Stimulated activated CD4-positive, alpha-beta T cell treated with anti-CD3 and anti-CD28 coated beads, Interleukin-4, amount 100 ng/mL, for 4 hours (primary cell): ENCODE measurements around the gene RPS13.
"Not testable (repeated sequence)": the region's sequence is repeated elsewhere in the genome, so short reads cannot be mapped to it uniquely, and the experiment has no call there.

ENCODE experiments used
- DNase-seq, 2 experiments: peaks; one replicate each; pipeline ENCODE4 v3.0.0-alpha.2; 2020

RPS13 gene

DNA sequence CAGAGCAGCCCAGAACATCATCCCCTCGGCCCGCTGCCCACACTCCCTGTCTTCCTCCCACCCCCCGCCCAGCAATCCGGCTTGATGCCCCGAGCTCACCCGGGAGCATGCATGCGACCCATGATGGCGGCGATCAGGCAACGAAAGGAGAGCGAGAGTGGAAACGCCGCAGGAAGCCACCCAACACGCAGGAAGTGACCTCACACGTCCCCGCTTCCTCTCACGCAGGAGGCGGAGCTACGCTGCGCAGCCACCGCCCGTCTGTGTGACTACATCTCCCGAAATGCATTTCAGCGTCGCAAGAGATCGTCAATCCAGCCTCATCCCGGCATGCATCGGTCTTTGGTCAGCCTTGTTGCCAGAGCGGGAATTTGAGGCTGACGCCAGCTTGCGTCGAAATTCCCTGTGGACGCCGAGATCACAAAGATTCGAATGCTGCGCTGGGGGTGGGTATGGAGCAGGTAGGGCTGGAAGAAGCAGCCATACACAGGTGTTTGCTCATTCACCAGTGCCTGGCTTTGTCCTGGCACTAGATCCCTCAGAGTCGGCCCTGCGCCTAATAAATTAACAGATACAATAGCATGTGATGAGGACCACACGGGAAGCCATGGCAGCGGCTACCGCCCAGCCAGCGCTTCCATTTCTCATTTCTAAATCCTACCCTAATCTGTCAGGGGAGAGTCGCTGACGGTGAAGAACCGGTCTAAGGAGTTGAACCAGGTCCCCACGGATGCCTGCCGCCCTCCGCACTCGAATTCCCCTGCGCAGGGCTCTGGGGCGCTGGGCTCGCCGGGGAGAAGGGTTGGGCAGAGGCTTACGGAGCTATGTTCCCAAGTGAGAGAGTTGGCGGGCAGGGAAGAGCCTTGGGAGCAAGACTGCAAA lies at the start of gene RPS13:
TSS of gene RPS13 (minus strand) at position 148 of the 882 bp plus-strand sequence. CDS start at position 122, 26 bp downstream.
- peak; percentile 87 to 95 for DNase-seq

DNA sequence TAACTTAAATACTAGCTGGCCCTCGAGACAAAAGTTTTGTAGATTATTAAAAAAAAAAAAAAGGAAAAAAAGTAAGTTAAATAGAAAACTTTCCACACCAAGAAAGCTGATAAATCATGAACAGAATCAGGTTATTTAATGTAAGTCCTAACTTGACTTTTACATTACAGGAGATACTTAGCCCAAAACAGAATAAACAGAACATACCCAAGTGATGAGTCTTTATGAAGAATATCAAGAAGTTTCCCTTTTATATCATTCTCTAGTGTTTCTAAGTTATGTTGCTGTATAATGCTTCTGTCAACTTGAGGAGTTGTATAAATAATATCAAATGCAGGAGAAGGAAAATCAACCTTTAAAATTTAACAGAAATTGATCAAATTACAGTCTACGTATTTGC lies 44.5 kb upstream of the RPS13 start:
- no peak for DNase-seq

DNA sequence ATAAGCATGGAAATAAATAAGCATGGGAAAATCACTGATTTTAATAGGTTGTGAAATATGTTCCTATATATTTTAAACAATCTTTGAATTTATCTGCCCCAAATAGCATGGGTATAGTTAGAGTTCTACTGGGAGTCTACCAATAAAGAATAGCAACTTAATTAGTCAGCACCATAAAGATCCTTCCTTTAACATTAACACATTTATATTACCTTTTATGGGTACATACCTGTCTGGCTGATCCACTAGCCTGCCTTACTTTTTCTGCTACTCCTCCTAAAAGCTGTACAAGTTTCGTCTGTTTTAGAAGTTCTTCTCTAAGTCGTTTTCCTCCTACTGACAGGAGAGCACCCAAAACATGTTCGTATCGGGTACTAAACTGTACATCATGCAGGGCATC lies 39.8 kb upstream of the RPS13 start:
- DNase-seq: no peak

DNA sequence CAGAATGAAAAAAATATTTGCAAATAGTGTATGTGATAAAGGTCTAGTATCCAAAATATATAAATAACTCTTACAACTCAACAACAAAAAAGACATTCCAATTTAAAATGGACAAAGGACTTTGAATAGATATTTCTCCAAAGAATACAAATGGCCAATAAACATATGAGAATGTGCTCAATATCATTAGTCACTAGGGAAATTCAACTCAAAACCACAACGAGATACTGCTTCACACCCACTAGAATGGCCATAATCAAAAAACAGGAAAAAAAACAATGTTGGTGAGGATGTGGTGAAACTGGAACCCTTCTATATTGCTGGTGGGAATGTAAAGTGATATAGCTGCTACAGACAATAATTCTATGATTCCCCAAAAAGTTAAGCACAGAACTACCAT lies 38.6 kb upstream of the RPS13 start:
- no peak for DNase-seq

DNA sequence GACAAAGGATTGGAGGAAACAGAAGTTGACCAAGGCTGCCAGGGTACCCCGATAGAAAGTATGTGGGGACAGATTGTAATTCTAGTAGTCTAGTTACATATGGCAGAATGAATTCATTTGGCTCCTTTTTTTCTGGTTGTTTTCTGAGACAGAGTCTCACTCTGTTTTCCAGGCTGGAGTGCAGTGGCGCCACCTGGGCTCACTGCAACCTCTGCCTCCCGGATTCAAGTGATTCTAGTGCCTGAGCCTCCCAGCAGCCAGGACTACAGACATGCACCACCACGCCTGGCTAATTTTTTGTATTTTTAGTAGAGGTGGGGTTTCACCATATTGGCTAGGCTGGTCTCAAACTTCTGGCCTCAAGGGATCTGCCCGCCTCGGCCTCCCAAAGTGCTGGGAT lies 30.3 kb upstream of the RPS13 start:
- DNase-seq: not testable (repeated sequence)

DNA sequence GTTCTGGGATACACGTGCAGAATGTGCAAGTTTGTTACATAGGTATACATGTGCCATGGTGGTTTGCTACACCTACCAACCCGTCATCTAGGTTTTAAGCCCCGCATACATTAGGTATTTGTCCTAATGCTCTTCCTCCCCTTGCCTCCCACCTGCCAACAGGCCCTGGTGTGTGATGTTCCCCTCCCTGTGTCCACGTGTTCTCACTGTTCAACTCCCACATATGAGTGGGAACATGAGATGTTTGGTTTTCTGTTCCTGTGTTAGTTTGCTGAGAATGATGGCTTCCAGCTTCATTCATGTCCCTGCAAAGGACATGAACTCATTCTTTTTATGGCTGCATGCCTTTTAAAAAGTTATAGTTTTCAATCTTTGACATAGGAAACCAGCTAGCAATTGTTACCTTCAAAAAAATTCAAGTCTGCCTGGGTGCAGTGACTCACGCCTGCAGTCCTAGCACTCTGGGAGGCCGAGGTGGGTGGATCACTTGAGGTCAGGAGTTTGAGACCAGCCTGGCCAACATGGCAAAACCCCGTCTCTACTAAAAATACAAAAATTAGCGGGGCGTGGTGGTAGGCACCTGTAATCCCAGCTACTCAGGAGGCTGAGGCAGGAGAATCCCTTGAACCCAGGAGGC lies 28.1 kb upstream of the RPS13 start:
- DNase-seq: not testable (repeated sequence)

DNA sequence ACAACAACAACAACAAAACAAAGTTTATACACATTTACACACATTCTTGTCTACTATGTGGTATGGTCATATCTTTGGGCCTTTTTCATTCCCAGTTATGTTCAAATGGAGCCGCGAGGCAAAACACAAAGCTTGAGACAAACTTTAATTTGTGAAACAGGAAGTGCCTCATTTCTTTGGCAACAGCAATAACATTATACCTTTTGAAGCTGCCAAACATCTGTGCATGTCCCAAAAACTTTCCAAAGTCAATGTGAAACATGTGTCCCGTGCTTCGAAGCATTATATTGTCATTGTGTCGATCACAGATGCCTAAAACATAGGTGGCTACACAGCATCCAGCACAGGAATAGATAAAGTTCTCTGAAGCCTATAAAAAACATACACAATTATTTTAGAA lies 25.0 kb upstream of the RPS13 start:
- no peak for DNase-seq

DNA sequence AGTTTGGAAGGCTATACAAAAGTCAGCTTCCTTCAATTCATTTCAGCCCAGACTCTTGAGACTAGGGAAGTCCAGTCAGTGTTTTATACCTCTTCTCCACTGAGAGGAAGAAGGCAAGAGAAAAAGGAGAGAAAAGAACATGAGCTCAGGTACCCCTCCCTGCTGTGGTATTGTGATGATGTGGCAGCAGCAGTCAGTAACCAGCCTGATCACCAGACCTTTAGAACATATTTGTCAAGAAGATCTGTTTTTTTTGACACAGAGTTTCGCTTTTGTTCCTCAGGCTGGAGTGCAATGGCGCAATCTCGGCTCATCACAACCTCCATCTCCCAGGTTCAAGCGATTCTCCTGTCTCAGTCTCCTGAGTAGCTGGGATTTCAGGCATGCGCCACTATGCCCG lies 21.2 kb upstream of the RPS13 start:
- no peak for DNase-seq

DNA sequence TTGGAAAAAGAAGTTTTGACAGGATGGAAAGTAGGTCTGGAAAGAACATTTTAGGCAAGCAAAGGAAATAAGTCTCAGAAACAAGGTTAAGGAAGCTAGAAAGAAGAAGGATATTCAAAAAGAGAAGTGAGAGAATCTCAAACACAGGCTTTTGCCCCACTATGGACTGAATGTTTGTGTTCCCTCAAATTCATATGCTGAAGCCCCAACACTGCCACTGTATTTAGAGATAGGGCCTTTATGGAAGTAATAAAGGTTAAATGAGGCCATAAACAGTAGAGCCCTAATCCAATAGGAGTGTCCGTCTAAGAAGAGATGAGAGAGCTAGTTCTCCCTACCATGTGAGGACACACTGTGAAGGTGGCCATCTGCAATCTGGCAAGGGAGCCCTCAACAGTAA lies 20.6 kb upstream of the RPS13 start:
- DNase-seq: no peak

DNA sequence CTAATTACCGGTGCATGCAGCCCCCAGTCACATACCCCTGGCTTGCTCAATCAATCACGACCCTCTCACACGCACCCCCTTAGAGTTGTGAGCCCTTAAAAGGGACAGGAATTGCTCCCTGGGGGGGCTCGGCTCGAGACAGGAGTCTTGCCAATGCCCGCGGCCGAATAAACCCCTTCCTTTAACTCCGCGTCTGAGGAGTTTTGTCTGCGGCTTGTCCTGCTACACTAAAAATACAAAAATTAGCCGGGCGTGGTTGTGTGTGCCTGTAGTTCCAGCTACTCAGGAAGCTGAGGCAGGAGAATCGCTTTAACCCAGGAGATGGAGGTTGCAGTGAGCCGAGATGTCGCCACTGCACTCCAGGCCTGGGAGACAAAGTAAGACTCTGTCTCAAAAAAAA lies 8.5 kb upstream of the RPS13 start:
- DNase-seq: not testable (repeated sequence)

DNA sequence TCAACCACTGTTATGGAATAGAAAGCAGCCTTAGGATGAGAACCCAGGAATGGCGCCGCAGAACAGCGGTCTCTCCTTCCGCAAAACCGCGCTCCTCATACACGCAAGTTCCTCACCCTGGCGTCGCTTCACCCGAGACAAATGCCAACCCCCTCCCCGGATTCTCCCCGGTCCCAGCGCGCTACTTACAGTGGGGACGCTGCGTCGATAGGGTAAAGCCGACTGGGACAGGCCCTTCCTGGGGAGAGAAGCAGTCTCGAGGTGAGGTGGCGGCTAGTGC lies 287 bp downstream of the RPS13 start:
- no peak for DNase-seq

DNA sequence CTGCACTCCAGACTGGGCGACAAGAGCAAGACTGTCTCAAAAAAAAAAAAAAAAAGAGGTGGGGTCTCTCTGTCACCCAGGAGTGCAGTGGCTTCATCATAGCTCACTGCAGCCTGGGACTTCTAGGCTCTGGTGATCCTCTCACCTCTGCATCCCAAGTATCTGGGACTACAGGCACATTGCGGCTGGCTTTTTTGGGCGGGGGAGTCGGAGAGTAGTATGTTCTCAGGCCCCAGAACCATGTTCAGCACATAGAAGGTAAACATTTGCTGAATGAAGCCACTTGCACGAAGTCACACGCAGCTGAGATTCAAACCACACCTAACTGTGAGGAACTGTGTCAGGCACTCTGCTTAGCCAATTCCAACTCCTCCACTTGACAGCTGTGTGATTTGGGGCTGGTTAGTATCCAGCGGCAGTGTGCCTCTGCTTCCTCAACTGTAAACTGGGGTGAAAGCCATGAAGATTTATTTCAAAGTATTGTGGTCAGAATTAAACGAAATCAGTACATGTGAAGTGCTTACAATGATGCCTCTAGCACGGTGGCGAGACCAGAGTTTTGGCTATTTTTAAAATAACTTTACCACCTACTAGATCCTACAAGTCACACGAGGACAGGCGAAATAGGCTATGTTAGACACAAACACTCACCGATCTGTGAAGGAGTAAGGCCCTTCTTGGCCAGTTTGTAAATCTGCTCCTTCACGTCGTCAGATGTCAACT lies 789 bp downstream of the RPS13 start:
- DNase-seq: no peak

DNA sequence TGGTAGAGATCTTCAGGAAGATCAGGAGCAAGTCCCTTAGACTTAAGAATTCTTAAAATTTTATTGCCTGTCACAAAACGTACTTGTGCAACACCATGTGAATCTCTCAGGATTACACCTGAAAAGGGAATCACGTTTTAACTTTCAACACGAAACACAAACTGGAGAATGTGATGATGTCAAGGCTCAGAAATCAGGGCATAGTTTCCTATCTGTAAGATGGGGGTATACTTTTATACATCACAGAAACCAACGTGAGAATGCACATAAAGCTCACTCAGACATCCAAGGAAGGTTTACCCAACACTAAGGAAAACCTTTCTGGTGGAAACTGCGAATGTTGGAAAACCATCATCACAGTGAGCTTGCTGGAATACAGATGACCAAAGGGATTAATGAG lies 2.0 kb downstream of the RPS13 start:
- DNase-seq: no peak

DNA sequence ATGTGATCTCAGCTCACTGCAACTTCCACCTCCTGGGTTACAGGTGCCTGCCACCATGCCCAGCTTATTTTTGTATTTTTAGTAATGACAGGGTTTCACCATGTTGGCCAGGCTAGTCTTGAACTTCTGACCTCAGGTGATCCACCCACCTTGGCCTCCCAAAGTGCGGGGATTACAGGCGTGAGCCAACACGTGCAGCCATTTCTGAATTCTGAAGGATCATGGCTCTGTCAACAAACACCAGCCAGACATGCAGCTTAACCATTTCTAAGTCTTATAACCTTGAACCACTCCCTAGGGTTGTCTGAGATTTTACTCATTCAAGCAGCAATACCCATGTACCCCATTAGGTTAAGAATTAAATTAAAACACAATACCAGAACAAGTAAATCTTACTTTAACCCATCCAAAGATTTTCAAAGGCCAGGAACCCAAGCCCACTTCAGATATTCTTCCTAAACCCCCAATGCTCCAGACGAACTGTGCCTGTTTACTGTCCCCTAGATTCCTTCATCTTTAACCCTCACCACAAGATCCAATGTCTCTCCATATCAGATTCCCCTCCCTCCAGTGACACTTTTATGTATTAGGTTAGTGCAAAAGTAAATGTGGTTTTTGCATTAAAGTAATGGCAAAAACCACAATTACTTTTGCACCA lies 4.0 kb downstream of the RPS13 start:
- no peak for DNase-seq

DNA sequence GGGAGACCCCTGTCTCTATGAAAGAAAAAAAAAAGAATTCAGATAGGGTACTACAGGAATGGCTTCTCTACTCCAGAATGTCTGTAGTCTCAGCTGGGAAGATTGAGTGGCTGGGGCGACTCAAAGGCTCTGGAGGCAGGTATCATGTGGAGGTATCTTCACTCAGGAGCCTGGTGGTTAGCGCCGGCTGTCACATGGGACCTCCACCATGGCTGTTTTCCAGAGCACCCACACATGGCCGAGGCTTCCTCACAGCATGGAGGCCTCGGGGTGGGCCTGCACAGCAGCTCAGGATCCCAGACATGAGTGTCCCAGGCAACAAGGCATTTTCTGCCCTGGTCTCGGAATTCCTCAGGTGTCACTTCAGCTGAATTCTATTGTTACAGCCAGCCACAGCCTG lies 10.1 kb downstream of the RPS13 start:
- DNase-seq: no peak

DNA sequence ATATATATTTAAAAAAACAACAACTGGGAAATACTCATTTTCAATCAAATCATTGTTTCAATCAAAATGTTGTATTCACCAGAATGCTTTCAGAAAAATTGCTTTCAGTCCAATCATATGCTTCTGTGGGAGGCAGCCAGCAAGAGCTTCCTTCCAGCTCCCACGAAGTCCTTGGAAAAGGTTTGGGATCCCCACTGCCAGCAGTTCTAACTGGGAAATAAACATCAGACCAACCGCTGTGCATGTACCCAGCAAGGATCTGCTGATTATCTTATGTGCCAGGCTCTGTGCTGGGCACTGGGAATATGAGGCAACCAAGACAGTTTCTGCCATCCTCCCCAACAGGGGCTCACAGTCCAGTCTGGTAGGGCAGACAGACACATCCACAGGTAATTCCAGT lies 10.8 kb downstream of the RPS13 start:
- DNase-seq: no peak

DNA sequence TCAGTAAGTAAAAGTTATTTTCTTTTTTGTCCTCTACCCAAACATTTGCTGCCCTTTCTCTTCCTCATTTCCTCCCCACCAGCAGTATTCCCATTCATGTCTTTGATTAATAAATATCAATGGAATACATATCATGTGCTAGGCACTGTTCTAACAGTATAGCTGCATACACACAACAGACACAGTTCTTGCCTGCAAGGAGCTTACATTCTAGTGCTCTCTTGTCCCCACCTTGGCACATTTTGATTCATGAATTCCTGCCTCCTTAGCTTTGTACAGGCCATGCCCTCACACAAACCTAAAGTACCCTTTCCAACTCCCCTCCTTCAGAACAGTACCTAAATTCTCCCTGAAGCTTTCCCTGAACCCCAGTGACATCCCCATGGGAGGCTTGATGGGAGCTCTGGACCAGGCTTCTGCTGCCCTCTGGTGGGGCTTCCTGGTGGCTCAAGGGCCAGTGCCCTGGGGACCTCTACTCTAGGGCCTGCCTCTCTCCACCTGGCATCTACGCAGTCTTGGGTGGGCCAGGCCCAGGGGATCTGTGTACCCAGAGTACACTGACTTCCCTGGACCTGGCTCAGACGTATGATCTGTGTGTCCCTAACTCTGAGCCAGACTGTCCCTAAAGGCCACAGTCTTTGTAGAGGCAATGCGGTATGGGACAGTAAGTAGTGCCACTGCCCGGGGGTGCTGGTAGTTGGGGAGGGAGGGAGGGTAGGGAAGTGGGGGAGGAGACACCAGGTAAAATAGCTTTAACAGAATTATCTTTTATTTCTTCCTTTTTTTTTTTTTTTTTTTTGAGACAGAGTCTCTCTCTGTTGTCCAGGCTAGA lies 14.1 kb downstream of the RPS13 start:
- DNase-seq: peak; percentile 17 to 58

DNA sequence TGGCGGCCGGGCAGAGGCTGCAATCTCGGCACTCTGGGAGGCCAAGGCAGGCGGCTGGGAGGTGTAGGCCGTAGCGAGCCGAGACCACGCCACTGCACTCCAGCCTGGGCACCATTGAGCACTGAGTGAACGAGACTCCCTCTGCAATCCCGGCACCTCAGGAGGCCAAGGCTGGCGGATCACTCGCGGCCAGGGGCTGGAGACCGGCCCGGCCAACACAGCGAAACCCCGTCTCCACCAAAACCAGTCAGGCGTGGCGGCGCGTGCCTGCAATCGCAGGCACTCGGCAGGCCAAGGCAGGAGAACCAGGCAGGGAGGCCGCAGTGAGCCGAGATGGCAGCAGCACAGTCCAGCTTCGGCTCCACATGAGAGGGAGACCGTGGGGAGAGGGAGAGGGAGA lies 26.3 kb downstream of the RPS13 start:
- DNase-seq: not testable (repeated sequence)

DNA sequence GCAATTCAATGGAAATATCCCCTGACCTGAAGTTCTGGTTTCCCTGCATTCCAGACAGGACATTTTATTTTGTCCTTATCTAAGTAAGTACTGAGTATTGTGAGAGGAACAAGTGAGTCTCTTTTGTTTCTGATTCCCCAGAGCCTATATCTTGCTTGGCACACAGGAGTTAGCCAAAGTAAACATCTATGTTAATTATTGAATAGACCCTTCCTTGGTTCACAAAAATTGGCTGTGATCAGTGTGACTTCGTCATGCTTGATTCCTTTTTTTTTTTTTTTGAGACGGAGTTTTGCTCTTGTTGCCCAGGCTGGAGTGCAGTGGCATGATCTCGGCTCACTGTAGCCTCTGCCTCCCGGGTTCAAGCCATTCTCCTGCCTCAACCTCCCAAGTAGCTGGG lies 29.0 kb downstream of the RPS13 start:
- DNase-seq: not testable (repeated sequence)

DNA sequence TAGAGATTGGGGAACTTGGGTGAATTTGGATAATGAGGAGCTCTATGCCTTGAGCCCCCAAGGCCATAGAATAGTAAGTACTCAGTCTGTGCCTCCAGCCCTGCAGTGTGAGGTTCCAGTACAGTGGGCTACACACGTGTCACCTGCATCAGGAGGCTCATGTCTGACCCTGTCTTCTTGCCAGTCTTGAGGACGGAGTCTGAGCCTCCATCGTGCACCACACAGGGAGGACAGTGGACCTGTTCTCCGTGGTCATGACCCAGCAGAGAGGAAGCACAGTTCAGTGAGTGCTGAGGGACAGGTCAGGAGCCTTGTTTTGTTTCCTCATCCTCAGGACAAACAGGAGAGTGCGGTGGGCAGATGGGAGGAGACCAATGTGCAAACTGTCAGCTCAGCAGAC lies 30.8 kb downstream of the RPS13 start:
- DNase-seq: no peak

DNA sequence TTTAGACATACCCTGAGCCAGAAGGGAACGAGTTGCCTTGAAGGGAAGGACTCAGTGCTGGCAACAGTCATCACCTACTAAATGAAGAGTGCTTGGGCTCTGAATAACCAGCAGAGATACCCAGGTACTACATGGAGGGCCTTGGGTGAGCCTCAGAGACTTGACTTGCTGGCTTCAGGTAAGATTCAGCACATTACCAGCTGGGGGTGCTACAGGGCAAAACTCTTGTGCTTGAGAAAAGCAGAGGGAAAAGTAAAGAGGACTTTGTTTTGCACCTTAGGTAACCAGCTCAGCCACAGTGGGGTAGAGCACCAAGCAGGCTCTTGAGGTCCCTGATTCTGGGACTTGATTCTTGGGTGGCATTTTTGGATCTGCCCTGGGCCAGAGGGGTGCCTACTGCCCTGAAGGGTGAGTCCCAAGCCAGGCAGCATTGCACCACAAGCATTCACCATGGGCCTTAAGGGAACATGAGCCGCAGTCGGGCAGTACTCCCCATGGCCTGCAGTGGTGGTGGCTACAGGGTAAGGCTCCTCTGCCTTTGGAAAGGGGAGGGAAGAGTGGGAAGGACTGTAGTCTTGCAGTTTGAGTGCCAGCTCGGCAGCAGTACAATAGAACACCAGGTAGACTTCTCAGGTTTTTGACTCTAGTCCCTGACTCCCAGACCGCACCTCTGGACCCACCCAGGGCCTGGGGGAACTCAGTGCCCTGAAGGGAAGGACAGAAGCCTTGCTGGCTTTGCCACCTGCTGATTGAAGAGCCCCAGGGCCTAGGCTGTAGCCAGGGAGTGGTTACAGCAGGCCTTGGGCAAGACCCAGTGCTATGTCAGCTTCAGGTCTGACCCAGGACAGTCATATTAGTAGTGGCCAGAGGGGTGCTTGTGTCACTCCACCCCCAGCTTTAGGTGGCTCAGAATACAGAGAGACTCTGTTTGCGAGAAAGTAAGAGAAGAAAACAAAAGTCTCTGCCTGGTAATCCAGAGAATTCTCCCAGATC lies 40.5 kb downstream of the RPS13 start:
- no peak for DNase-seq
